ENCODE measurements around the gene DOCK4.

The DOCK4 gene

GRCh38 chr7:112192236-112193154 lies 13.7 kb downstream of the DOCK4 start:
- Histone ChIP-seq H3K4me3 (ENCODE audit: low read depth, low read length) (no peak overlapping the region), H3K9me3 (ENCODE audit: severe bottlenecking) (no peaks in the 10 kb centered on the region), H3K36me3 (no peaks in the 10 kb centered on the region), H3K27me3 (ENCODE audit: insufficient read depth, low read depth, severe bottlenecking) (no peaks in the 10 kb centered on the region), H3K27ac (no peak overlapping the region)
- no peak for TF ChIP-seq CTCF (IDR thresholded peaks at IDR 0.05; ENCODE audit: low read depth, low read length)
- DNase-seq = no peak

DNA sequence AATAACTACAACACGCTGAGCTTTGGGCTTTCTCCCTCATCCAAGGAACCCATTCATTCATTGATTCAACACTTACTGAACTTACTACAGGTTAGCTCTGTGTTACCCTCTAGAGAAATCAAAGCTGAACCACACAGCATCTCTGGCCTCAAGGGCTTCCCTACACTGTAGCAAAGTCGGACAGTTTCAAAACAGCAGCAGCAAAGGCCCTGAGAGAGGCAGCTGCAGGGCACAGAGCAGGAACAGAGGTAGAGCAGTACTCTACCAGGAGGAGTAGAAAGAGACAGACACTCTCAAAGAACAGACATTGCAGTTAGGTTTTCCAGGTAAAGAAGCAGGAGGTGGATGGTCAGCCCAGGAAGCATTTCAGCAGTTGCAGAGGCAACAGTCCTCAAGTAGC lies 16.1 kb downstream of the DOCK4 start:
- TF ChIP-seq CTCF (IDR thresholded peaks at IDR 0.05; ENCODE audit: low read depth, low read length) = no peak
- Histone ChIP-seq H3K27me3 (ENCODE audit: insufficient read depth, low read depth, severe bottlenecking) (no peaks in the 10 kb centered on the region), H3K27ac (no peak overlapping the region), H3K4me3 (ENCODE audit: low read depth, low read length) (no peak overlapping the region), H3K36me3 (no peaks in the 10 kb centered on the region), H3K9me3 (ENCODE audit: severe bottlenecking) (no peaks in the 10 kb centered on the region)
- no peak for DNase-seq

DNA sequence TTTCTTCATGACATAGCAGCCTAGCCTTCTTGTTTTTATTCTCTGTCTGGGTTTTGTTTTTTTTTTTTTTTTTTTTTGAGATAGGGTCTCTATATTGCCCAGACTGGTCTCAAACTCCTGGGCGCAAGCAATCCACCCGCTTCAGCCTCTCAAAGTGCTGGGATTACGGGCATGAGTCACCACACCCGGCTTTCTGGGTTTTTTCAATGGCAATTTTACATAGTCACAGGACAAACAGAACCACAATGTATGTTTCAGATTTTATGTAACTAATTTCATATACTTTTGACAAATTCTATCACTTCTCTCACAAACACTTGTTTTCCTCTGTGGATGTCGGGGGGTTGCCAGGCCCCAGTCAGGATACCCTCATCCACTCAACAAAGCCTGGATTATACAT lies 16.5 kb downstream of the DOCK4 start:
- DNase-seq = no peak
- H3K27ac ChIP-seq = no peak overlapping the region
- no peaks in the 10 kb centered on the region for H3K9me3 ChIP-seq (ENCODE audit: severe bottlenecking)
- no peaks in the 10 kb centered on the region for H3K36me3 ChIP-seq
- H3K27me3 ChIP-seq (ENCODE audit: insufficient read depth, low read depth, severe bottlenecking) = no peaks in the 10 kb centered on the region
- no peak for TF ChIP-seq CTCF (IDR thresholded peaks at IDR 0.05; ENCODE audit: low read depth, low read length)
- no peak overlapping the region for H3K4me3 ChIP-seq (ENCODE audit: low read depth, low read length)

- no peak for DNase-seq
- Histone ChIP-seq H3K27me3 (ENCODE audit: insufficient read depth, low read depth, severe bottlenecking) (no peaks in the 10 kb centered on the region), H3K36me3 (no peaks in the 10 kb centered on the region), H3K9me3 (ENCODE audit: severe bottlenecking) (no peaks in the 10 kb centered on the region), H3K27ac (no peak overlapping the region), H3K4me3 (ENCODE audit: low read depth, low read length) (no peak overlapping the region)
- TF ChIP-seq CTCF (IDR thresholded peaks at IDR 0.05; ENCODE audit: low read depth, low read length) = no peak
Measured at GRCh38 chr7:112188257-112188656, 17.9 kb downstream of the DOCK4 start.

GRCh38 chr7:112186300-112186699 lies 19.9 kb downstream of the DOCK4 start:
- no peak for TF ChIP-seq CTCF (IDR thresholded peaks at IDR 0.05; ENCODE audit: low read depth, low read length)

More at GRCh38 chr7:112186300-112186699, 19.9 kb downstream of the DOCK4 start:
- no peak overlapping the region for H3K4me3 ChIP-seq (ENCODE audit: low read depth, low read length)
- DNase-seq = no peak
- no peaks in the 10 kb centered on the region for H3K36me3 ChIP-seq
- H3K27me3 ChIP-seq (ENCODE audit: insufficient read depth, low read depth, severe bottlenecking) = no peaks in the 10 kb centered on the region
- no peak overlapping the region for H3K27ac ChIP-seq
- no peaks in the 10 kb centered on the region for H3K9me3 ChIP-seq (ENCODE audit: severe bottlenecking)

Measured in WERI-Rb-1 (cell line).